GM12892 (cell line): ENCODE measurements around the gene INS.

ENCODE experiments used
- POLR2A ChIP-seq: IDR thresholded peaks from 2 replicates; pipeline ENCODE4 v1.6.1; 2011; ENCODE audit warnings: low read depth, low read length, control low read depth
- POLR2AphosphoS5 ChIP-seq: IDR thresholded peaks from 2 replicates; pipeline ENCODE4 v1.6.1; 2011; ENCODE audit warnings: low read depth, low read length, control low read depth
- TAF1 ChIP-seq: IDR thresholded peaks from 2 replicates; pipeline ENCODE4 v1.6.1; 2011; ENCODE audit warnings: low read depth, mild to moderate bottlenecking, control low read depth, low read length, borderline replicate concordance

DNA sequence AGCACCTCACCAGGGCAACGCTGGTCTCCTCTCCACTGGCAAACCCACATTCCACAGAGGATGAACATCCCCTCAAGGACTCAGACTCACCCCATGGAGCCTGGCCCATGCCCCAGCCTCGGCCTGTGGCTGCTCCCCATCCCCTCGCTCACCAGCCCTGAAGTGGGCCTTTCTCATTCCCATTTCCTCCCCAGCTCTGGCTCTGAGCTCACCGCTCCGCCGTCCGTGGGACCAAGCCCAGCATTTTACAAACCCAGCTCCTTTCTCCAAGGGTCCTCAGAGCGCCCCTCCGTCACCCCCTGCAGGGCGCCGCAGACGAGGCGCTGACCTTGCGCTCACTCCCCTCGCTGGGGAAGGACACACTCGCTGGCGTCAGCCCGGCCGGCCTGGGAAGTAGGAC, 15.0 kb downstream of the INS start:
- TF ChIP-seq POLR2A (no peak), POLR2AphosphoS5 (no peak), TAF1 (no peak)
